Mucosa of stomach (tissue), 1 donor: ENCODE measurements around the gene ELFN2.

ENCODE experiments used
- H3K27me3 ChIP-seq: one replicate; pipeline ENCODE4 v1.7.0; 2013; ENCODE audit warnings: mild to moderate bottlenecking, low read length; ENCODE audit not compliant: control insufficient read depth, insufficient read depth
- H3K36me3 ChIP-seq: one replicate; pipeline ENCODE4 v1.7.0; 2013; ENCODE audit warnings: low read length; ENCODE audit not compliant: control insufficient read depth, insufficient read depth
- H3K4me1 ChIP-seq: one replicate; pipeline ENCODE4 v1.7.0; 2013; ENCODE audit warnings: mild to moderate bottlenecking, low read length; ENCODE audit not compliant: control insufficient read depth, insufficient read depth
- H3K4me3 ChIP-seq: one replicate; pipeline ENCODE4 v1.7.0; 2013; ENCODE audit warnings: low read length
- H3K9ac ChIP-seq: one replicate; pipeline ENCODE4 v1.7.0; 2013; ENCODE audit warnings: mild to moderate bottlenecking, low read length, moderate library complexity
- H3K9me3 ChIP-seq: one replicate; pipeline ENCODE4 v1.7.0; 2013; ENCODE audit warnings: mild to moderate bottlenecking, low read length, moderate library complexity; ENCODE audit not compliant: control insufficient read depth
- donor health status: Pancreatic carcinoma.

The ELFN2 gene

GRCh38 chr22:37448516-37449127 is 21.3 kb upstream of the ELFN2 start:
- no peak overlapping the region for H3K4me3 ChIP-seq
- H3K36me3 ChIP-seq: no peaks in the 10 kb centered on the region
- H3K4me1 ChIP-seq: no peaks in the 10 kb centered on the region
- H3K9me3 ChIP-seq: no peaks in the 10 kb centered on the region
- H3K27me3 ChIP-seq: no peaks in the 10 kb centered on the region
- H3K9ac ChIP-seq: no peak overlapping the region

GRCh38 chr22:37445501-37445900 is 18.2 kb upstream of the ELFN2 start:
- Histone ChIP-seq H3K4me3 (no peak overlapping the region), H3K9ac (no peak overlapping the region), H3K36me3 (no peaks in the 10 kb centered on the region), H3K9me3 (no peaks in the 10 kb centered on the region), H3K27me3 (peaks cover 8% of the 10 kb centered on the region), H3K4me1 (no peaks in the 10 kb centered on the region)

GRCh38 chr22:37443977-37444376 is 16.7 kb upstream of the ELFN2 start:
- no peak overlapping the region for H3K4me3 ChIP-seq
- peaks cover 8% of the 10 kb centered on the region for H3K27me3 ChIP-seq
- H3K36me3 ChIP-seq: no peaks in the 10 kb centered on the region
- no peaks in the 10 kb centered on the region for H3K9me3 ChIP-seq
- no peak overlapping the region for H3K9ac ChIP-seq
- H3K4me1 ChIP-seq: no peaks in the 10 kb centered on the region

GRCh38 chr22:37443086-37443485 is 15.8 kb upstream of the ELFN2 start:
- Histone ChIP-seq H3K9ac (no peak overlapping the region), H3K9me3 (no peaks in the 10 kb centered on the region), H3K36me3 (no peaks in the 10 kb centered on the region), H3K4me1 (no peaks in the 10 kb centered on the region), H3K4me3 (no peak overlapping the region), H3K27me3 (peaks cover 8% of the 10 kb centered on the region)

- H3K36me3 ChIP-seq: no peaks in the 10 kb centered on the region
- no peaks in the 10 kb centered on the region for H3K9me3 ChIP-seq
- H3K4me3 ChIP-seq: no peak overlapping the region
- H3K9ac ChIP-seq: no peak overlapping the region
- peaks cover 8% of the 10 kb centered on the region for H3K27me3 ChIP-seq
- no peaks in the 10 kb centered on the region for H3K4me1 ChIP-seq
These were observed 15.3 kb upstream of the ELFN2 start for GRCh38 chr22:37442537-37442936.

- Histone ChIP-seq H3K9me3 (no peaks in the 10 kb centered on the region), H3K4me1 (no peaks in the 10 kb centered on the region), H3K9ac (no peak overlapping the region), H3K4me3 (no peak overlapping the region), H3K27me3 (peaks cover 8% of the 10 kb centered on the region), H3K36me3 (no peaks in the 10 kb centered on the region)
These were observed 14.9 kb upstream of the ELFN2 start for GRCh38 chr22:37442135-37442534.

- no peaks in the 10 kb centered on the region for H3K36me3 ChIP-seq
- H3K9me3 ChIP-seq: no peaks in the 10 kb centered on the region
- peaks cover 8% of the 10 kb centered on the region for H3K27me3 ChIP-seq
These were observed 13.6 kb upstream of the ELFN2 start for GRCh38 chr22:37440875-37441274.

GRCh38 chr22:37439347-37439746 is 12.1 kb upstream of the ELFN2 start:
- Histone ChIP-seq H3K9me3 (no peaks in the 10 kb centered on the region), H3K4me1 (no peaks in the 10 kb centered on the region), H3K27me3 (peaks cover 8% of the 10 kb centered on the region), H3K4me3 (no peak overlapping the region), H3K9ac (no peak overlapping the region), H3K36me3 (no peaks in the 10 kb centered on the region)

More at GRCh38 chr22:37440875-37441274, 13.6 kb upstream of the ELFN2 start:
- Histone ChIP-seq H3K4me3 (no peak overlapping the region), H3K4me1 (no peaks in the 10 kb centered on the region), H3K9ac (no peak overlapping the region)

GRCh38 chr22:37435970-37436603 is 8.8 kb upstream of the ELFN2 start:
- Histone ChIP-seq H3K9ac (no peak overlapping the region), H3K4me1 (no peaks in the 10 kb centered on the region), H3K4me3 (no peak overlapping the region), H3K27me3 (peaks cover 33% of the 10 kb centered on the region), H3K9me3 (no peaks in the 10 kb centered on the region), H3K36me3 (no peaks in the 10 kb centered on the region)

- no peaks in the 10 kb centered on the region for H3K9me3 ChIP-seq
- no peak overlapping the region for H3K9ac ChIP-seq
- H3K4me1 ChIP-seq: no peaks in the 10 kb centered on the region
- H3K36me3 ChIP-seq: no peaks in the 10 kb centered on the region
- H3K27me3 ChIP-seq: peaks cover 46% of the 10 kb centered on the region
- H3K4me3 ChIP-seq: no peak overlapping the region
These were observed 6.5 kb upstream of the ELFN2 start for GRCh38 chr22:37433786-37434185.

- Histone ChIP-seq H3K27me3 (peaks cover 57% of the 10 kb centered on the region), H3K4me3 (no peak overlapping the region), H3K36me3 (no peaks in the 10 kb centered on the region), H3K9ac (no peak overlapping the region), H3K9me3 (no peaks in the 10 kb centered on the region), H3K4me1 (no peaks in the 10 kb centered on the region)
These were observed 5.4 kb upstream of the ELFN2 start for GRCh38 chr22:37432708-37433054.

- H3K27me3 ChIP-seq: peaks cover 61% of the 10 kb centered on the region
- no peaks in the 10 kb centered on the region for H3K36me3 ChIP-seq
- H3K9ac ChIP-seq: no peak overlapping the region
- H3K9me3 ChIP-seq: no peaks in the 10 kb centered on the region
- H3K4me3 ChIP-seq: no peak overlapping the region
- no peaks in the 10 kb centered on the region for H3K4me1 ChIP-seq
These were observed 4.8 kb upstream of the ELFN2 start for GRCh38 chr22:37431801-37432707.
